GM20000 (cell line): ENCODE data around the gene BRI3.

Experiments used
- DNase-seq: peaks from one replicate; pipeline ENCODE4 v3.0.0; 2012; ENCODE audit warnings: low spot score
- TF ChIP-seq, protein P1 (sequence below): IDR thresholded peaks from 2 replicates; pipeline ENCODE4 v1.5.1; 2012; ENCODE audit warnings: mild to moderate bottlenecking, control low read depth; ENCODE audit errors: extremely low read depth, missing control alignments

BRI3 gene

DNA sequence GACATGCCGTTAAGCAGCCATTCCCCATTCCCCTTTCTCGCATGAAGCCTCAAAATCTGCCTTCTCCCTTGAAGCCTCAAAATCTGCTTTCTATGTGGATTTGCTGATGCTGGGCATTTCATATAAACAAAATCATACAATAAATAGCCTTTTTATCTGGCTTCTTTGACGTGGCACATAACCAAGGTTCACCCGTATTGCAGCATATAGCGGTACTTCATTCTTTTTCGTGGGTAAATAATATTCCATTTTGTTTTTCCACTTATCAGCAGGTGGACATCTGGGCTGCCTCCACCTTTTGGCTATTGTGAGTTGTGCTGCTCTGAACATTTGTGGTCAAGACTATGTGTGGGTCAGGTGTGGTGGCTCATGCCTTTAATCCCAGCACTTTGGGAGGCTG, 57.0 kb downstream of the BRI3 start:
- DNase-seq = no peak
- TF ChIP-seq, protein P1, sequence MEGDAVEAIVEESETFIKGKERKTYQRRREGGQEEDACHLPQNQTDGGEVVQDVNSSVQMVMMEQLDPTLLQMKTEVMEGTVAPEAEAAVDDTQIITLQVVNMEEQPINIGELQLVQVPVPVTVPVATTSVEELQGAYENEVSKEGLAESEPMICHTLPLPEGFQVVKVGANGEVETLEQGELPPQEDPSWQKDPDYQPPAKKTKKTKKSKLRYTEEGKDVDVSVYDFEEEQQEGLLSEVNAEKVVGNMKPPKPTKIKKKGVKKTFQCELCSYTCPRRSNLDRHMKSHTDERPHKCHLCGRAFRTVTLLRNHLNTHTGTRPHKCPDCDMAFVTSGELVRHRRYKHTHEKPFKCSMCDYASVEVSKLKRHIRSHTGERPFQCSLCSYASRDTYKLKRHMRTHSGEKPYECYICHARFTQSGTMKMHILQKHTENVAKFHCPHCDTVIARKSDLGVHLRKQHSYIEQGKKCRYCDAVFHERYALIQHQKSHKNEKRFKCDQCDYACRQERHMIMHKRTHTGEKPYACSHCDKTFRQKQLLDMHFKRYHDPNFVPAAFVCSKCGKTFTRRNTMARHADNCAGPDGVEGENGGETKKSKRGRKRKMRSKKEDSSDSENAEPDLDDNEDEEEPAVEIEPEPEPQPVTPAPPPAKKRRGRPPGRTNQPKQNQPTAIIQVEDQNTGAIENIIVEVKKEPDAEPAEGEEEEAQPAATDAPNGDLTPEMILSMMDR = no peak

DNA sequence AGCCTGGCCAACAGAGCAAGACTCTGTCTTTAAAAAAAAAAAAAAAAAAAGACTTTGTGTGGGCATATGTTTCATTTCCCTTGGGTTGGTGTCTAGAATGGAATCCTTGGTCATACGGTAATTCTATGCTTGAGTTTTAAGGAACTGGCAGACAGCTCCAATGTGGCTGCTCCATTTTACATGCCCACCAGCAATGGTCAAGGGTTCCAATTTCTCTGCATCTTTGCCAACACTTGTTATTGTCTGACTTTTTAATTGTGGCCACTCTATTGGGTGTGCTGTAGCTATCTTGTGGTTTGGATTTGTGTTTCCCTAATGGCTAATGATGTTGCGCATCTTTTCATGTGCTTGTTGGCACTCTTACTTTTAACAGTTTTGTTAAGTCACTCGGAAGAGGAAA, 57.6 kb downstream of the BRI3 start:
- TF ChIP-seq, protein P1 = no peak
- DNase-seq = no peak

DNA sequence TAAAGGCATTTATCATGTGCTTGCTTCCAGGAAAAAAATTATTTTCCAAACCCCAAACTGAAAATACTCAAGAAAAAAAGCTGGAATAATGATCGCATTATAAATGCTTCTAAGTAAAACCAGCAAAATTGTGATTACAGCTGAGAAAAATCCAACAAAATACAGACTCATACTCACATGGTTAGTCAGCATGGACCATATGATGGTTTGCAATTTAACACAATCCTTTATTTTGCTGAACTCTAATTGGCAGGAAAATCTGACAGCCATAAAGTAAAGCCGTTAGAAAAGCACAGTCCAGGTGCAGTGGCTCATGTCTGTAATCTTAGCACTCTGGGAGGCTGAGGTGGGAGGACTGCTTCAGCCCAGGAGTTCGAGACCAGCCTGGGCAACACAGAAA, 59.6 kb downstream of the BRI3 start:
- TF ChIP-seq, protein P1 = no peak
- DNase-seq = no peak
